ENCODE measurements around the gene NEAT1. TPM values are rescaled to one million over a fixed set of nuclear protein-coding genes. Genes with fewer than 3 reads are reported as not detected.

Gene NEAT1
- total RNA-seq, 6 donors from 2014 or later, result 245 to 3,084 (median 1,019) TPM

GRCh38 chr11:65392186-65392829 lies 30.3 kb upstream of the NEAT1 start:
- ATAC-seq (ENCODE audit: low FRiP score in 2 of 2), result no peak
- Histone ChIP-seq H3K36me3 (peaks cover 4 to 73% (median 49%) of the 10 kb centered on the region in 4 donors), H3K9me3 (no peaks in the 10 kb centered on the region), H3K4me3 (no peak overlapping the region), H3K27me3 (no peaks in the 10 kb centered on the region), H3K4me1 (peaks cover 45 to 56% (median 49%) of the 10 kb centered on the region in 4 donors), H3K27ac (peak overlapping the region in 3 of 4 donors; percentile 79 to 98 (median 97))
- DNase-seq, result no peak
- TF ChIP-seq POLR2A (IDR thresholded peaks at IDR 0.05) (no peak), EP300 (IDR thresholded peaks at IDR 0.05) (no peak), POLR2AphosphoS5 (IDR thresholded peaks at IDR 0.05) (no peak)
- TF ChIP-seq, protein P1, sequence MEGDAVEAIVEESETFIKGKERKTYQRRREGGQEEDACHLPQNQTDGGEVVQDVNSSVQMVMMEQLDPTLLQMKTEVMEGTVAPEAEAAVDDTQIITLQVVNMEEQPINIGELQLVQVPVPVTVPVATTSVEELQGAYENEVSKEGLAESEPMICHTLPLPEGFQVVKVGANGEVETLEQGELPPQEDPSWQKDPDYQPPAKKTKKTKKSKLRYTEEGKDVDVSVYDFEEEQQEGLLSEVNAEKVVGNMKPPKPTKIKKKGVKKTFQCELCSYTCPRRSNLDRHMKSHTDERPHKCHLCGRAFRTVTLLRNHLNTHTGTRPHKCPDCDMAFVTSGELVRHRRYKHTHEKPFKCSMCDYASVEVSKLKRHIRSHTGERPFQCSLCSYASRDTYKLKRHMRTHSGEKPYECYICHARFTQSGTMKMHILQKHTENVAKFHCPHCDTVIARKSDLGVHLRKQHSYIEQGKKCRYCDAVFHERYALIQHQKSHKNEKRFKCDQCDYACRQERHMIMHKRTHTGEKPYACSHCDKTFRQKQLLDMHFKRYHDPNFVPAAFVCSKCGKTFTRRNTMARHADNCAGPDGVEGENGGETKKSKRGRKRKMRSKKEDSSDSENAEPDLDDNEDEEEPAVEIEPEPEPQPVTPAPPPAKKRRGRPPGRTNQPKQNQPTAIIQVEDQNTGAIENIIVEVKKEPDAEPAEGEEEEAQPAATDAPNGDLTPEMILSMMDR (IDR thresholded peaks at IDR 0.05), result no peak
- WGBS, 2 donors, result 86 to 89% methylated on average over 9 to 13 of the region's 13 CpGs

DNA sequence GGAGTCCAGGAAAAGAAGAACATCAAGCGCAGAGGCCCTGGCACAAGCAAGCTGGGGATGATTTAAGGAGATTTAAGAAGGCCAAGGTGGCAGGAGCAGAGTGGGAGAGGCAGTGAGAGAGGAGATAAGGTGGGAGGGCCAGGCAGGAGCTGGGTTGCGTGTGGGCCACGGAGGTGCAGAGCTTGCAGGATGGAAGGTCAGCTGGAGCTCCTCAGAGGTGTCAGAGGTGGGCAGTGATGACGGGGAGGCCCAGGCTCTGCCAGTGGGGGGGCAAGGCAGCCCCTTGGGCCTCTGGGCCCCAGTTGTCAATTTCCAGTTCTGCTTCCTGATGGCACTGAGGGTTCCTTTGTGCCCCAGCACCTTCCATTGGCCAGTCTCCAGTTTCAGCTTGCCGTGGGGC lies 29.7 kb upstream of the NEAT1 start:
- DNase-seq, result no peak
- 95 to 97% methylated on average over 4 to 5 of the region's 5 CpGs for WGBS, 2 donors

GRCh38 chr11:65393513-65394079 lies 29.0 kb upstream of the NEAT1 start:
- Histone ChIP-seq H3K4me1 (peaks cover 32 to 43% (median 36%) of the 10 kb centered on the region in 4 donors), H3K27ac (peak overlapping the region in 1 of 4 donors; percentile 97), H3K4me3 (no peak overlapping the region), H3K9me3 (no peaks in the 10 kb centered on the region), H3K27me3 (no peaks in the 10 kb centered on the region), H3K36me3 (peaks cover 7 to 81% (median 62%) of the 10 kb centered on the region in 4 donors)
- no peak for ATAC-seq (ENCODE audit: low FRiP score in 2 of 2)
- peak in 1 of 2 donors; percentile 64 for DNase-seq
- WGBS, 2 donors, result 89 to 91% methylated on average over 3 to 15 of the region's 17 CpGs
- TF ChIP-seq, protein P1 (IDR thresholded peaks at IDR 0.05), result no peak
- no peak for TF ChIP-seq POLR2A (IDR thresholded peaks at IDR 0.05)
- no peak for TF ChIP-seq EP300 (IDR thresholded peaks at IDR 0.05)
- no peak for TF ChIP-seq POLR2AphosphoS5 (IDR thresholded peaks at IDR 0.05)

More for the DNA sequence above, 29.7 kb upstream of the NEAT1 start:
- Histone ChIP-seq H3K4me3 (no peak overlapping the region), H3K9me3 (no peaks in the 10 kb centered on the region), H3K27me3 (no peaks in the 10 kb centered on the region), H3K27ac (peak overlapping the region in 2 of 4 donors; percentile 97 to 98), H3K4me1 (peaks cover 39 to 50% (median 43%) of the 10 kb centered on the region in 4 donors), H3K36me3 (peaks cover 4 to 79% (median 55%) of the 10 kb centered on the region in 4 donors)
- ATAC-seq (ENCODE audit: low FRiP score in 2 of 2), result no peak
- TF ChIP-seq, protein P1 (IDR thresholded peaks at IDR 0.05), result no peak
- TF ChIP-seq EP300 (IDR thresholded peaks at IDR 0.05), result no peak
- no peak for TF ChIP-seq POLR2AphosphoS5 (IDR thresholded peaks at IDR 0.05)

GRCh38 chr11:65394125-65394536 lies 28.5 kb upstream of the NEAT1 start:
- peaks cover 7 to 83% (median 67%) of the 10 kb centered on the region in 4 donors for H3K36me3 ChIP-seq
- H3K27ac ChIP-seq, result peak overlapping the region in 1 of 4 donors; percentile 22
- no peak for ATAC-seq (ENCODE audit: low FRiP score in 2 of 2)
- no peaks in the 10 kb centered on the region for H3K27me3 ChIP-seq
- WGBS, 2 donors, result 90 to 93% methylated on average over 2 to 15 of the region's 20 CpGs
- DNase-seq, result peak in 1 of 2 donors; percentile 77
- H3K9me3 ChIP-seq, result no peaks in the 10 kb centered on the region
- H3K4me3 ChIP-seq, result no peak overlapping the region
- peaks cover 27 to 37% (median 31%) of the 10 kb centered on the region in 4 donors for H3K4me1 ChIP-seq
- TF ChIP-seq POLR2AphosphoS5 (IDR thresholded peaks at IDR 0.05) (no peak), EP300 (IDR thresholded peaks at IDR 0.05) (no peak), POLR2A (IDR thresholded peaks at IDR 0.05) (no peak)
- TF ChIP-seq, protein P1 (IDR thresholded peaks at IDR 0.05), result no peak
